Activated CD8-positive, alpha-beta memory T cell treated with anti-CD3 and anti-CD28 coated beads for 48 hours (primary cell): ENCODE results near the gene RPH3AL.

Source experiments
- DNase-seq, 3 experiments: peaks; one replicate each; pipeline ENCODE4 v3.0.0-alpha.2; 2020; ENCODE audit warnings: low read depth in 2 of 3, low spot score in 2 of 3

Gene RPH3AL

DNA sequence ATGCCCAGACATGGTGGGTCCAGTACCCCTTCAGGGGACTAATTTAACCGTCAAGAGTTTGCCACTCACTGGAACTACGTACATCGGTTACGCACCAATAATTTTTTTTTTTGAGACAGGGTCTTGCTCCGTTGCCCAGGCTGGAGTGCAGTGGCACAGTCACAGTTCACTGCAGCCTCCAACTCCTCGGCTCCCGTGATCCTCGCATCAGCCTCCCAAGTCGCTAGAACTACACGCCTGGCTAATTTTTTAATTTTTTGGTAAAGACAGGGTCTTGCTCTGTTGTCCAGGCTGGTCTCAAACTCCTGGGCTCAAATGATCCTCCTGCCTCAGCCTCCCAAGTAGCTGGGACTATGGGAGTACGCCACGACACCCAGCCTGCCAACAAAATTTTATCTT, 15.6 kb downstream of the RPH3AL start:
- DNase-seq, result no peak

DNA sequence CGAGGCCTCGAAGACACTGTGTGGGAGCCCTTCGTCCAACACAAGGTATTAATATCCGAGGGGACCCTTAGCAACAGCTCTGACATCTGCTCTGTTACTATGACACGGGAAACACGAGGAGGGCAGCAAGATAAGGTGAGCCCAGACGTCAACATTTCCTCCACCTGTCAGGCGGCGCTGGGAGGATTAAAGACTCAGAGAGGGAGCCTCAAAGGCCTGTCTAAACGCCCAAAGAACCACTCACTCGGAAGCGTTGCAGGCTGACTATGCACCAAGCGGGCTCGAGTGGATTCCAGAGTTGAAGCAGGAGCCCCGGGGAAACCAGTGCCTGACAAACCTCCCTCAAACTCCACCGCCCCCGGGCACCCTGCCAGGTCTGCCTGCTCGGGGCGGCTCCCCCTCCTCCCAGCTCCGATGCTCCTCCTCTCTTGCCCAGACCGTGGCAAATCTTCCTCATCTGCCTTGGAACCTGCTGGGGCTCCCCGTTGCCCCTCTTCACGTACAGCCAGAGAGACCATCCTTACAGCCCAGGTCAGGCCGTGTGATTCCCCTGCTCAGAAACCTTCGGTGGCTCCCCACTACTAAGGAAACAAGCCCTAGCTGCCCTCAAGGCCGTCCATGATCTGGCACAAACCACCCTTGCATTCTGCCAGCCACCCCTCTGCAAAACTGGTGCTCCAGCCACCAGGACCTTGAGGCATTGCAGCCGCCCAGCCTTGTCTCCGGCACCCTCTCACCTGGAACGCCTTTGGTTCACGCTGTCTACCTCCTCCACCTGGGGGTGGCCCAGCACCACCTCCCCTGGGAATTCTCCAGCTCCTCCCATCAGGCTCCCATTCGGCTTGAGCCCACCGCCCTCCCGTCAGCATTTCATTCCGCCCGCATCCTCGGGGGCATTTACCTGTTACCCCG, 16.2 kb downstream of the RPH3AL start:
- DNase-seq, result no peak

DNA sequence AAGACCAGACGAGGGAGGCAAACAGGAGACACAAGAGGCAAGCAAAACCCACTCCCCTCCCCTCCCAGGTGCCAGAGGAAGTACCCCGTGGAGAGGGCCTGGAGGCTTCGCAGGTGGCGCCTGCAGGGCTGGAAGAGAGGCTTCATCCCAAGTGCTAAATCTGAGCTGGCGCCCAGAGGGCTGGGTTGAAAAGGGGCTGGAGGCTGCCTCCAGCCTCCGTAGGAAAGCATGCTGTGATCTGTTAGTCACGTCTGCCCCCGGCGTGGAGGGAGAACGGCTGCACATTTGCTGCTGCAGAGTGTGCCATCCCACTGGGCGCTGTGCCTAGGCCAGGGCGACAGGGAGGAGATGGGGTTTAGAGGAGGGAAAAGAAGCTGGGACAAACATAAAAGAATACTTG, 16.9 kb downstream of the RPH3AL start:
- no peak for DNase-seq

DNA sequence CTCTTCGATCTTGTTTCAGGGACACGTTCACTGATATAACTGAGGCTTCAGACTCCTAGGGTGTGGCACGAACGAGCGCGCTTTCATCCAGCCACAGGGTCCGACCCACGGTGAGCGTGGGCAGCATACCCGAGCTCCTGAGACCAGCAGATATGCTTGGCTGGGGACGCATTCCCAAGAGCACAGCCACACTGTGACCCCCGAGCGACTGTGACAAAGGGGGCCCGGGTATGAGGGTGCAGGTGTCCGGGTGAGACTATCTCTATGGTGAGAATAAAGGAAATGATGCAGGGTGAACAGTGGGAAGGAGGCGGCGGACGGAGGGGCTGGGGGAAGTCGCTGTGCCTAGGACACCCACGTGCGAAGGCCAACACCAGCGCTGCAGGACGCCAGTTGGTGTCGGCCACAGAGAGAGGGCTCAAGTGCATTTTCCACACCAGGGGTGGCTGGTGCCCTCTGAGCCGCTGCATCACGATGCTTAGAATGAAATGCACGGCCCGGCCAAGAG, 17.6 kb downstream of the RPH3AL start:
- no peak for DNase-seq

DNA sequence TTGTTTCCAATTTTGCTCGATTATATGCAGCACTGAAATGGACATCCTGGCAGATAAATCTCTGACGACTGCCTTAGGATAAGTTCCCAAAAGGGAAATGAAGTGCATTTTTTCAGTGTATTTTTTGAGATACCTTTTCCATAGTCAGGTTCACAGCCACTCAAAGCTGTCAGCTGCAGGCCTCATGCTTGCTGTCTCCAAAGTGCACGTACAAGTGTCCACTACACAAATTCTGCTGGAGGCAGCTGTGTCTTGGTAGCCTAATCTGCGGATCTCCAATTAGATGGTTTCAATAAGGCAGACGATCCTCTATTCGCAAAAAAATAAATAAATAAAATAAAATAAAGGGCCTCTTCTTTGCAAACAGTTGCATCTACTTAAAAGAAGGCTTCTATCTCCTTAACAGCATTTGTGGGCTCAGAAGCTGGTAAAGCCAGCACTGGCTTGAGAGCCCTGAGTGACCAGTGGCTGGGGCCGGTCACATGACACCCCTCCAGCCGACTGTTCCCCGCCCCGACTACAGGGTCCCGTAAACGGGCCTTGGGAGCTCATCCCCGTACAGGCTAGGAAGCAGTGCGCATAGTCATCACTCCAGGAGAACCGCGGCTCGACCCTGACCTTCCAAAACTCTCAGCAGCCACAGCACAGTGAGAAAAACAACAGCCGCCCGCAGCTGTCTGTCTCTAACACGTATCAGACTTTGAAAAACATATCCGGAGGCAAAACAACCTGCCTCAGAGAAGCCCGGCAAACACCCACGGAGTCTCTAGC, 18.8 kb downstream of the RPH3AL start:
- no peak for DNase-seq

DNA sequence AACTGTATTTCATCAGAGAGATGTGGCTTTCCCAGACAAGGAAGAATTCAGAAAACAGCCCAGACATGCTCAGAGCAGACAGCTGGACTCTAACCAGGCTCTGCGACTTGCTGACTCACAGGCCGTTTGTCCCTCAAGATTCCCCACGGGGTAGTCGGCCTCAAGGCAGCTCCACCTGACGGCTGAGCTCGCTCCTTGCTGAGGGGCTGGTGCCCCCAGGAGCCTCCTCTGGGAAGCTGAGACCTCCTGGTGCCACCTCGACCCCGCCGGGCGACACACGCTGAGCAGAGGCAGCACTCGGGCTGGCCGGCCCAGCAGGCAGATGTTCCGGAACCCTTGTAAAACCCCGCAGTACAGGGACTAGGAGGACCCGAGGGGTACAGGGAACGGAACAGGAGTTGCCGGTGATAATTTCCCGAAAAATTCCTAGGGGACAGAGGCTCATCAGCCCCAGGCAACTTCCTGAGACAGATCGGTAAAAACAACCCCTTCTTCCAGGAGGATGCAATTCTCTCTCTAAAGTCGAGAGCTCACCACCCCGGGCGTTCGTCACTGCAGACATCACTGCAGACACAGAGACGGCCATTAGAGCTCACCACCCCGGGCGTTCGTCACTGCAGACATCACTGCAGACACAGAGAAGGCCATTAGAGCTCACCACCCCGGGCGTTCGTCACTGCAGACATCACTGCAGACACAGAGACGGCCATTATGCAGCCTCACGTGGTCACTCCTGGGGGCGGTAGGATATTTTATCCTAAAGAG, 19.9 kb downstream of the RPH3AL start:
- no peak for DNase-seq

DNA sequence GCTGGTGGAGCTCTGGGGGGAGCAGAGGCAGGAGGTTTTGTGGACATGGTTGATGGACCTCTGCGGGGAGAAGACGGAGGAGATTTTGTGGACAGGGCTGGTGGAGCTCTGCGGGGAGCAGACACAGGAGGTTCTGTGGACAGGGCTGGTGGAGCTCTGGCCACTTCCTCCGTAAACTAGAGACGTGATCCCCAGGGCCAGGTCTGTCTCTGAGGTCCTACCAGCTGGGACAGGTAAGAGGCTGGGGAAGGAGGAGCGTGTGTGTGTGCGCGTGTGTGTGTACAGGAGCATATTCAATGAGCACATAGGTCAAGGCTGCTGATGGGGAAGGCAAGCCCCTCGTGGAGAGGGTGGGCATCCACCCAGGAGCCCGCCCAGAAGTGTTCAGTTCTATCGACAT, 20.6 kb downstream of the RPH3AL start:
- no peak for DNase-seq

DNA sequence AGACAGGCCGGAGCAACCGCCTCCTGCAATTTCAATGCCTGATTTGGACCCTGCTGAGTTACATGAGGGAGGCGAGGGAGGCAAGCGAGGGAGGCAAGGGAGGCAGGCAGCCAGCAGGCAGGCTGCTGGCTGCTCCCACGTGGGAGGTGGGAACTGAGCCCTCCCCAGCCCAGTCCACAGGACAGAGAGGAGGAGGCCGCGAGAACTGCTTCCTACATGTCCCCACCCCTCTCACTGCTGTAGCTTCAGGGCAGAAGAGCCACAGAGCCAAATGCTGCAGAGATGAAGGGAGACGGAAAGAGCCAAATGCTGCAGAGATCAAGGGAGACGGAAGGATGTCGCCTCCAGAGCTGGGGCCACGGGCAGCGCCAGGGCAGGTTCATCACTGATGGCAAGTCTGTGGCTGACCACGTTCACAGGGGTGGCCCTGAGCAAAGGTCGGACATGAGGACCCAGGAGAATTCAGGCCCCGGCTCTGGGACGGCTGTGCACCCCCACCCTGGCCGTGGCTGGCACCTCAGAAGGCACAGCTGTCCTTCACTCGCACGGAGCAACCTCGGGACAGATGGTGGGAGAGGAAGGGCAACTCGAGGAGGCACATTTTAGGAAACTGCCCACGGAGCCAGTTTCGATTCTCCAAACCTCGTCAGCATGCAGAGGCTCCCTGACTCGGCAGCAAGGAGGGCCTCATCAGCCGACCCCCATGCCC, 21.5 kb downstream of the RPH3AL start:
- no peak for DNase-seq

DNA sequence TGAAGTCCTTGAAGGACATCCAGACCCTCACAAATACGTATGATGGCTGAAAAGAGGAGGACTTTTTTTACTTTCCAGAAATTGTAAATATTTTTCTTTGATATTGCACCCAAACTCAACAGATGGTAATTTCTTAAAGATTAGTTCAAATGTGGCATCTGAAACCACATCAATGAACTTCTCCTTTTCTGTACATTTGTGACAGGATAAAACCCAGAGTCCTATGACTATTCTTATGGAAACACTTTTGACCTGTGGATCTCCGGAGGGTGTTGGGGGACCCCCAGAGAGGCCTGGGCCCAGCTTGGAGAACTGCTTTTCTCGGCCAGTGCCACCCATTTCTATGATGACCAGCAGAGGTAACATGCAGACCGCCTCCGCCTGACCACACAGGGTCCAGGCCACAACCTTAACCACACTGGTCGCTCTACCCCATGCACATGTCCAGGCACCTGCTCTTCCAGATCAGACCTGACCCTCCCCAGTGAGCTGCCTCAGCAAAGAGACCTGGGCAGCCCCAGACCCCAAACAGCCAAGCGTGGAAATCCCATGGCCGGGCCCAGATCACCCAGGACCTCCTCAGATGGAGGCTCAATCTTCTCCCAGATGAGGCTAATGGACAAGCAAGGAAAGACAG, 22.7 kb downstream of the RPH3AL start:
- DNase-seq, result no peak

DNA sequence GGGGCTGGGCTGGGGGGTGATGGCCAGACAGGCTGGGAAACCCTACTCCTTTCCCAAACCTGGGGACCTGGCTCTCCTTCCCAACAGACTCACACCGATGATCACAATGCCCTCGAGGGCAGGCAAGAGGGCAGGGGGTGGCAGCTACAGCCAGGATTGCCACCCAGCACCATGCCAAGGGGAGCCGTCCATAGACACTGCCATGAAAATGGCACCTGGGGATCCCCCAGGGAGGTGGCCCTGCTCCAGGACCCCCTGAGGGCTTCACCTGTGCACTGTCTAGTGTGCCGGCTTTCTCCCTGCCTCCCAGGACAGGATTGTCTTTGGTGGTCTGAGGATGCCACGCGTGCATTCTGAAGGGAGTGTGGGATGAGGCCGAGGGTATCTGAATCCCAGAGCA, 24.6 kb downstream of the RPH3AL start:
- no peak for DNase-seq

DNA sequence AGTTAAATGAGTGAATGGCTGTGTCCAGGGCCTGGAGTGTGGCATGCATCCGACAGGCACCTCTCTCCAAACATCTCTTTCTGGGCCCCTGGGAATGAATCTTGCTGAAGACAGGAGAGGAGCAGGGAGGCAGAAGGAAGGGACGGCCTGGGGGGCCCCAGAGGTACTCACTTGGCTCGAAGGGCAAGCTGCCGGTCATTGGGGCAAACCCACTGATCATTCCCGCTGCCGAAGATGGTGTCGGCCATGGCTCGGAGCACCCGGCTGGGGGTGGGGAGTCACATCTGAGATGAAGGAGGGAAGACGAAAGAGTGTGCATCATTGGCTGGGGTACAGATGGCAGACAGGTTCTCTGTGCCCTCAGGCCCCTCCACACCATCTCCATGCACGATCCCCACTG, 25.3 kb downstream of the RPH3AL start:
- DNase-seq, result no peak

DNA sequence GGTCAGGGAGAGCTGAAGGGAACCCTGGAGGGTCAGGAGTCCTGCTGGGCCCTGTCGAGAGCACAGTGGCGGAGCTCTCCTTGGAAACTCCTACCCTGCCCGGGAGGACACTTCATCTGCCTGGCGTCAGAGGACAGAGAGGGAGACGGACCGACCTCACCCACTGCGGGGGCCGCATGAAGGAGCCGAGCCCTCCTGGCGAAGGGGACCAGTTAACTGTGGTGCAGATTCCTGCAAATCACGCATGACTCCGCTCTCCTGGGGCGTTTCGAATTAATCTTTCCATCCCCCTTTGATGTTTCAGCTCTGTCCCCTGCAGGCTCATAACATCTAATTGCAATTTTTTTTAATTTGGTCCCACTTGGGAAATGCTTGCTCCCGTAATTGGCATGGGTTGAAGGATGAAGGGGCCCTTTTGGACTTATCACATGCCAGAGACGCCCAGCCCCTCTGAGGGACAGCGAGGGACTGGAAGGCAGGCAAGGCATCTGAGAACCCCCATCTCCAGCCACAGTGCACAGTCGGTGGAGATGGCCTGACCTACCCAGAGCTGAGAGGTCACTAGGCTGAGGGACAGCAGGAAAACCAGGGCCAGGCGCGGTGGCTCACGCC, 26.5 kb downstream of the RPH3AL start:
- DNase-seq, result no peak

DNA sequence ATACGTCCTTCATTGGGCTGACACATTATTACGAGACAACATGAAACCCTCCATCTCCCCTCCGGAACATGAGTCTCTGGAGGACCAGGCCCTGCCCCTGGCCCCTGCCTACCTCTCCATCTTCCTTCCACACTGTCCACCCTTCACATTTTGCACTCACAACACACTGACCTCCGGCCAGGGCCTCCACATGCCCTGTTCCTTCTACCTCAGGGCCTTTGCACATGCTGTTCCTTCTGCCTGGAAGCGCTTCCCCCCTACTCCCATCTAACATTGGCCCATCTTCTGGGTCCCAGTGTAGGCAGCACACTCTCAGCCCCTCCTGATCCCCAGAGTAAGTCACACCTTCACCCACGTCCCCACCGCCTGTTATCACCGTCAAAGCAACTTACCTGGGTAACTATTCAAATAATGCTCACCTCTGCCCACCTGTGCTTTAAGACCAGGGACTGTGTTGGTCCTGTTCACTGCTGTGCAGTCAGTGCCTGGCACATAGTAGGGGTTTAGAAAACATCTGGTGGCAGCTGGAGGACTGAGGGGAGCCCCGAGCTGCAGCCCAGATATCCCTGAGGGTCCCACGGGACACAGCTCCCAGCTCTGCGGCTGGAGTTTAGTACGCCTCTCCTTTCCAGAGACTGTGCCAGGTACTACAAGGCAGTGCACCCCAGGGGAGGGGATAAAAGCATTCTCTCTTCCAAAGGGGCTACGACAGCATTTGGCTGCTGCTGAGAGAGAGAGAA, 27.2 kb downstream of the RPH3AL start:
- no peak for DNase-seq

DNA sequence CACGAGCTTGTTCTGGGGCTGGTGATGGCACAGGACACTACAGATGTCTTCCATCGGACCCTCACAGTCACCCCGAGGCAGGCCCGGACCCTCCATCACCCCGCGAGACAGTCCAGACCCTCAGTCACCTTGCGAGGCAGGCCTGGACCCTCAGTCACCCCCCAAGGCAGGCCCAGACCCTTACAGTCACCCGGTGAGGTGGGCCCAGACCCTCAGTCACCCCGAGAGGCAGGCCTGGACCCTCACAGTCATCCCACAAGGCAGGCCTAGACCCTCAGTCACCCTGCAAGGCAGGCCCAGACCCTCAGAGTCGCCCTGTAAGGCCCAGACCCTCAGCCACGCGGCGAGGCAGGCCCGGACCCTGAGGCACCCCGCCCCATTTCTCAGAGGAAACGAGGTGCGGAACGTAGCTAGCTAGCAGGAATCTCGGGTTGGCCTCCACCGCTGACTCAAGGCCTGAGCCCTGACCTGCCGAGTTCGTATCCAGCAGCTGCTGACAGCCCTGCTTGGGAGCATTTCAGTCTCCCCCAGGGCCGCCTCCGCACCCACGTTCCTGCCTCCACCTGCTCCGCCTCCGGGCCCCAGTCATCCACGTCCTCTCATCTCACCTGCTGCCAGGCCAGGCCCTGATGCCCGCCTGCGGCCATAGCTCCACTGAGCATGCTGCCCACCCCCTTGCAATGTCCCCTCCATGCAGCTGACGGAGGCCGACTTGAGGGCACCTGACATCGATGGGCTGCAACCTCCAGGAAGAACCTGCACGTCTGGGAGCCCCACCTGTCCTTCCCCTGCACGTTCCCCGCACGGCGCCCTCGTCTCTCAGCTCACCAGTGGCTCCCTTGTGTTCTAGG, 28.7 kb downstream of the RPH3AL start:
- DNase-seq, result no peak

DNA sequence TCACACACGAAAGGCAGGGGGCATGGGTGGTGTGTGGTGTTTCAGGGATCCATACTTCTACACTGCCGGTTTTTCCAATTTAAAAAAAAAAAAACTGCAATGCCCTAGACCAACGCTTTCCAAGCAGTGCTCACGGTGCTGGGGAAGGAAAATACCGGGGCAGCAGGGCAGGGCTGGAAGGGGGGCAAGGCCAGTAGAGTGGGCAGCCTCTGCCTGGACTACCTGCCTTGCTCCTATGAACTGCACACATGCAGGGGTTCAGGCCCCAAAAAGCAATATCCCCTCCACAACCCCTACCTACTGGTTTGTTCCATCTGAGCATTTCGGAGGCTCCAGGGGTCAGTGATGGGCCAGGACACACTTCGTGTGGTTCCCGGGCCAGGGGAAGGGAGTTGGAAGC, 29.4 kb downstream of the RPH3AL start:
- DNase-seq, result no peak

DNA sequence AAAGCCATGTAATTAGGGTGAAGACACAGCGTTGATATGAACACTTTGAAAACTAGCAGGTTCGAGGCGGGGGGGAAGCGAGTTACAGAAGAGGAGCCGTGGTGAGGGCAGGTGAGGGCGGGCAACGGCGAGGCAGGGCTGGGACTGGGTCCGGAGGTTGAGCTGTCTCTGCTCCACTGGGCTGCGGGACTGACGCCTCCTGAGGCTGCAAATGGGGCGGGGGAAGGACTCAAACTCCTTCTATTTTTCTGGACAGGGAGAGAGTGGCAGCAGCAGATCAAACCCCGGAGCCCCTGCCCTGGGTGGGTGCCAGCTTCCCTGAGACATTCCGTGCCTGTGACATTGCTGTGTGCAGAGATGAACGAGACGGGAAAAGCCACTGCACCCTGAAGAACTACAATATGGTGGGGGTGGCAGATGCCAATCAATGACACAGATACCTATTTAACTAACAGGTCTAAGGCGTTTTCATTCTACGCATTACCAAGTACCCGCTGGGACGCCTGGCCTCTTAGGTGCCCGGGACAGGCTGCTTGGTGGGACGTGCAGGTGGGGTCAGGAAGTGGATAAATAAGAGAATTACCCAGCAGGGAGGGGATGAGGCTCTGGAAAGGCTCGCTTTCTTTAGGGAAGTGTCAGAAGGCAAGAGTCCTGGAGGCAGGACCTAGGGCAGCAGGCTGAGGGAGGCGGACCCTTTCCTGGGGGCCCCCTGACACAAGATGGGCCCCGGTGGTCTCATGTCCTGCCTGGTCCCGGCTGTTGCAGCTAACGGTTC, 30.4 kb downstream of the RPH3AL start:
- no peak for DNase-seq

DNA sequence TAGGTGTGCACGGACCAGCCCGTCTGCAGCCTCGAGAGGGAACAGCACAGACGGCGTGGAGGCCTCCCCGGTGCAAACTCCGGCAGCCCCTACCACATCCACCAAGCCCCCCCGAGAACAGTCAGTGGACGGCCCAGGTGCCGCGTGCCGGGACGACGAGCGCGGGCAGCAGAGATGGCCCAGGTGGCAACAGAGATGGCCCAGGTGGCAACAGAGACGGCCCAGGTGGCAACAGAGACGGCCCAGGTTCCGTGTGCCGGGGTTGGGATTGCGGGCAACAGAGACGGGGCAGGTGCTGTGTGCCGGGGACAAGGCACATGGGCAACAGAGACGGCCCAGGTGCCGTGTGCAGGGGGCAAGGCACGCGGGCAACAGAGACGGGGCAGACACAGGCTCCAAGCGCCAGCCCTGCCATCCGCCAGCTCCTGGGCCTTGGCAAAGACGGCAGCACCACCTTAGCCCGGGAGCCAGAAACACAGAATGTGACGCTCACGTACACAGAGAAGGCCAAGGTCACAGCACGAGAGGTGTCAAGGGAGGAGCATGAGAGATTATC, 31.1 kb downstream of the RPH3AL start:
- no peak for DNase-seq
